ENCODE data around the gene OLFML2B. TPM values are rescaled to one million over a fixed set of nuclear protein-coding genes. Genes with fewer than 3 reads are reported as not detected.

OLFML2B gene
- total RNA-seq, 1 donor from 2014 or later = 1.8 TPM

DNA sequence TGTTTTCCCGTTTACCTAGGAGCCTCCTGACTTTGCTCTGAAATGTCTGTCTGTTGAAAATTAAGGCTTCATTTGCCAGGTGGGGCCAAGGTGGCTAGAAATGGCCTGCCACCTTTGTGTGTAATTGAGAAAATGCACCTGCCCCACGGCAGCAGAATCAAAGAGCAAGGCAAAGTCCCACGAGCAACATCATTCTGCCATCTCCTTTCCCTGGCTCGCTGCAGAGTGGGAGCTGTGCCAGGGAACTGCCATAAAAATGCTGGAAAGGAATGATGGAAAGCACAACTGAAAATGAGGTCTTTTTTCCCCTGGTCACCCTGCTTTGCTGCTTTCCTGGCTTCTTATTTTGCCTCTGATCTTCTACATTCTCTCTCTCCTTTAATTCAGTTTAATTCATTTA lies 5.5 kb upstream of the OLFML2B start:
- H3K4me1 Mint-ChIP-seq (ENCODE audit: low read depth) = peaks cover 3% of the 10 kb centered on the region
- no peak overlapping the region for H3K4me3 Mint-ChIP-seq (ENCODE audit: low read depth)
- peaks cover 60% of the 10 kb centered on the region for H3K27me3 Mint-ChIP-seq
- no peaks in the 10 kb centered on the region for H3K36me3 Mint-ChIP-seq (ENCODE audit: insufficient read depth)
- H3K9me3 Mint-ChIP-seq (ENCODE audit: low read depth) = no peaks in the 10 kb centered on the region
- no peak for TF ChIP-seq CTCF (IDR thresholded peaks at IDR 0.05; ENCODE audit: unreplicated experiment)
- no peak for DNase-seq (ENCODE audit: low spot score, unreplicated experiment)
- no peak overlapping the region for H3K27ac Mint-ChIP-seq

GRCh38 chr1:162028726-162029125 lies 5.1 kb upstream of the OLFML2B start:
- Mint-ChIP-seq H3K27me3 (peaks cover 58% of the 10 kb centered on the region), H3K4me3 (ENCODE audit: low read depth) (no peak overlapping the region), H3K4me1 (ENCODE audit: low read depth) (peaks cover 4% of the 10 kb centered on the region), H3K27ac (no peak overlapping the region), H3K9me3 (ENCODE audit: low read depth) (no peaks in the 10 kb centered on the region), H3K36me3 (ENCODE audit: insufficient read depth) (no peaks in the 10 kb centered on the region)
- DNase-seq (ENCODE audit: low spot score, unreplicated experiment) = no peak
- no peak for TF ChIP-seq CTCF (IDR thresholded peaks at IDR 0.05; ENCODE audit: unreplicated experiment)

DNA sequence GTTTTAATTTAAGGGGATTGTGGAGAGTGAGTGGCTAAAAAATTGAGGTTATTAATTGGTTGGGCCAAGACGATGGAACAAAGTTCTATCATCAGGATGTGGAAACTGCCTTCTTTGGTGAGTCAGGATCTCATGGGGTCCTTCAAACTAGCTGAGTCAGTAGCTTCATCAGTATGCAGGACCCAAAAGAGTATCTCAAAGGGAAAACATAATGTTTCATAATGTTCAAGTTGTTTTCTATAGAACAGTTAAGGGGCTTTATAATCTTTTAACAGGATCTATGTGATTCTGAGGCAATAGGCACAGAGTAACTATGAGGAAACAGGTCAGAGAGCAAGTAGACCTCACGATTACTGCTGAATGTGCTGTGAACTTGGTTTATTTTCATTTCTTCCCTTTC lies 3.2 kb upstream of the OLFML2B start:
- no peak for DNase-seq (ENCODE audit: low spot score, unreplicated experiment)
- H3K36me3 Mint-ChIP-seq (ENCODE audit: insufficient read depth) = no peaks in the 10 kb centered on the region
- peaks cover 7% of the 10 kb centered on the region for H3K4me1 Mint-ChIP-seq (ENCODE audit: low read depth)
- no peaks in the 10 kb centered on the region for H3K9me3 Mint-ChIP-seq (ENCODE audit: low read depth)
- H3K27me3 Mint-ChIP-seq = peaks cover 61% of the 10 kb centered on the region
- H3K4me3 Mint-ChIP-seq (ENCODE audit: low read depth) = no peak overlapping the region
- no peak overlapping the region for H3K27ac Mint-ChIP-seq
- no peak for TF ChIP-seq CTCF (IDR thresholded peaks at IDR 0.05; ENCODE audit: unreplicated experiment)

- Mint-ChIP-seq H3K4me3 (ENCODE audit: low read depth) (no peak overlapping the region), H3K4me1 (ENCODE audit: low read depth) (peaks cover 13% of the 10 kb centered on the region), H3K36me3 (ENCODE audit: insufficient read depth) (no peaks in the 10 kb centered on the region)
These were observed 1.9 kb upstream of the OLFML2B start for GRCh38 chr1:162025541-162025940.

GRCh38 chr1:162023181-162023546 lies 505 bp downstream of the OLFML2B start:
- H3K27ac Mint-ChIP-seq = no peak overlapping the region
- H3K4me3 Mint-ChIP-seq (ENCODE audit: low read depth) = peak overlapping the region; percentile 86
- DNase-seq (ENCODE audit: low spot score, unreplicated experiment) = no peak
- no peak for TF ChIP-seq CTCF (IDR thresholded peaks at IDR 0.05; ENCODE audit: unreplicated experiment)
- H3K36me3 Mint-ChIP-seq (ENCODE audit: insufficient read depth) = no peaks in the 10 kb centered on the region
- H3K27me3 Mint-ChIP-seq = peaks cover 50% of the 10 kb centered on the region
- H3K9me3 Mint-ChIP-seq (ENCODE audit: low read depth) = no peaks in the 10 kb centered on the region
- peaks cover 13% of the 10 kb centered on the region for H3K4me1 Mint-ChIP-seq (ENCODE audit: low read depth)

More at GRCh38 chr1:162025541-162025940, 1.9 kb upstream of the OLFML2B start:
- DNase-seq (ENCODE audit: low spot score, unreplicated experiment) = no peak
- no peak overlapping the region for H3K27ac Mint-ChIP-seq
- no peak for TF ChIP-seq CTCF (IDR thresholded peaks at IDR 0.05; ENCODE audit: unreplicated experiment)
- H3K9me3 Mint-ChIP-seq (ENCODE audit: low read depth) = no peaks in the 10 kb centered on the region
- peaks cover 62% of the 10 kb centered on the region for H3K27me3 Mint-ChIP-seq
